ENCODE results near the gene FBN3. TPM values are rescaled to one million over a fixed set of nuclear protein-coding genes. Genes with fewer than 3 reads are reported as not detected.

The FBN3 gene
- total RNA-seq, 1 experiment from 2014 or later, result under 0.01 TPM

- DNase-seq (ENCODE audit: extremely low read depth, low read depth), result no peak
Observed at GRCh38 chr19:8150178-8150865, 930 bp upstream of the FBN3 start.

GRCh38 chr19:8148410-8149260 lies 757 bp downstream of the FBN3 start:
- no peak for DNase-seq (ENCODE audit: extremely low read depth, low read depth)

GRCh38 chr19:8148088-8148409 lies 1.3 kb downstream of the FBN3 start:
- no peak for DNase-seq (ENCODE audit: extremely low read depth, low read depth)

- no peak for DNase-seq (ENCODE audit: extremely low read depth, low read depth)
Observed at GRCh38 chr19:8147582-8147978, 1.8 kb downstream of the FBN3 start.

GRCh38 chr19:8146877-8147581 lies 2.4 kb downstream of the FBN3 start:
- DNase-seq (ENCODE audit: extremely low read depth, low read depth), result no peak

GRCh38 chr19:8144273-8144995 lies 5.0 kb downstream of the FBN3 start:
- no peak for DNase-seq (ENCODE audit: extremely low read depth, low read depth)

GRCh38 chr19:8143041-8143440 lies 6.4 kb downstream of the FBN3 start:
- DNase-seq (ENCODE audit: extremely low read depth, low read depth), result no peak

- no peak for DNase-seq (ENCODE audit: extremely low read depth, low read depth)
Observed at GRCh38 chr19:8142513-8142900, 6.9 kb downstream of the FBN3 start.

GRCh38 chr19:8141726-8142512 lies 7.5 kb downstream of the FBN3 start:
- DNase-seq (ENCODE audit: extremely low read depth, low read depth), result no peak

GRCh38 chr19:8138201-8138600 lies 11.2 kb downstream of the FBN3 start:
- no peak for DNase-seq (ENCODE audit: extremely low read depth, low read depth)

GRCh38 chr19:8137425-8137824 lies 12.0 kb downstream of the FBN3 start:
- DNase-seq (ENCODE audit: extremely low read depth, low read depth), result no peak

- DNase-seq (ENCODE audit: extremely low read depth, low read depth), result no peak
Observed at GRCh38 chr19:8135946-8136618, 13.3 kb downstream of the FBN3 start.

- no peak for DNase-seq (ENCODE audit: extremely low read depth, low read depth)
Observed at GRCh38 chr19:8132858-8133458, 16.4 kb downstream of the FBN3 start.

GRCh38 chr19:8131517-8131916 lies 17.9 kb downstream of the FBN3 start:
- DNase-seq (ENCODE audit: extremely low read depth, low read depth), result no peak

- DNase-seq (ENCODE audit: extremely low read depth, low read depth), result no peak
Observed at GRCh38 chr19:8129061-8129618, 20.3 kb downstream of the FBN3 start.

- no peak for DNase-seq (ENCODE audit: extremely low read depth, low read depth)
Observed at GRCh38 chr19:8128551-8128950, 20.8 kb downstream of the FBN3 start.

GRCh38 chr19:8127311-8127710 lies 22.1 kb downstream of the FBN3 start:
- DNase-seq (ENCODE audit: extremely low read depth, low read depth), result no peak

- no peak for DNase-seq (ENCODE audit: extremely low read depth, low read depth)
Observed at GRCh38 chr19:8126511-8126910, 22.9 kb downstream of the FBN3 start.

- no peak for DNase-seq (ENCODE audit: extremely low read depth, low read depth)
Observed at GRCh38 chr19:8126008-8126407, 23.4 kb downstream of the FBN3 start.

All from NCI-H460 (cell line).